HEK293 (cell line): ENCODE data around the gene LYST.

Experiments
- ATF2 ChIP-seq: fragments of 450-650 bp; formaldehyde crosslinking; IDR thresholded peaks from 2 replicates; pipeline ENCODE4 v1.5.1; 2016; ENCODE audit warnings: missing biosample characterization, missing genetic modification characterization, low read depth
- FEZF1 ChIP-seq: fragments of 450-650 bp; formaldehyde crosslinking; IDR thresholded peaks from 2 replicates; pipeline ENCODE4 v1.5.1; 2016; ENCODE audit warnings: missing biosample characterization, missing genetic modification characterization
- PRDM4 ChIP-seq: fragments of 450-650 bp; formaldehyde crosslinking; IDR thresholded peaks from 2 replicates; pipeline ENCODE4 v1.5.1; 2017; ENCODE audit warnings: missing biosample characterization, missing genetic modification characterization
- TCF7L2 ChIP-seq: IDR thresholded peaks from 2 replicates; pipeline ENCODE4 v1.6.1; 2011; ENCODE audit warnings: low read depth, mild to moderate bottlenecking, inconsistent platforms, low read length, moderate library complexity, borderline replicate concordance
- WT1 ChIP-seq: fragments of 450-650 bp; formaldehyde crosslinking; IDR thresholded peaks from 2 replicates; pipeline ENCODE4 v1.5.1; 2016; ENCODE audit warnings: missing biosample characterization, missing genetic modification characterization
- ZNF112 ChIP-seq: fragments of 450-650 bp; formaldehyde crosslinking; IDR thresholded peaks from 2 replicates; pipeline ENCODE4 v1.5.0; 2017; ENCODE audit warnings: missing biosample characterization, missing genetic modification characterization
- ZNF133 ChIP-seq: fragments of 450-650 bp; formaldehyde crosslinking; IDR thresholded peaks from 2 replicates; pipeline ENCODE4 v1.5.1; 2016; ENCODE audit warnings: missing biosample characterization, missing genetic modification characterization
- ZNF140 ChIP-seq: fragments of 450-650 bp; formaldehyde crosslinking; IDR thresholded peaks from 2 replicates; pipeline ENCODE4 v1.5.1; 2016; ENCODE audit warnings: missing biosample characterization, missing genetic modification characterization
- ZNF155 ChIP-seq: fragments of 450-650 bp; formaldehyde crosslinking; IDR thresholded peaks from 2 replicates; pipeline ENCODE4 v1.5.1; 2016; ENCODE audit warnings: missing biosample characterization, missing genetic modification characterization
- ZNF16 ChIP-seq: fragments of 450-650 bp; formaldehyde crosslinking; IDR thresholded peaks from 2 replicates; pipeline ENCODE4 v1.5.1; 2016; ENCODE audit warnings: low read depth, missing biosample characterization, missing genetic modification characterization
- ZNF174 ChIP-seq: fragments of 450-650 bp; formaldehyde crosslinking; IDR thresholded peaks from 2 replicates; pipeline ENCODE4 v1.5.0; 2017; ENCODE audit warnings: missing biosample characterization, mild to moderate bottlenecking, missing genetic modification characterization
- ZNF175 ChIP-seq: fragments of 450-650 bp; formaldehyde crosslinking; IDR thresholded peaks from 2 replicates; pipeline ENCODE4 v1.5.1; 2016; ENCODE audit warnings: missing biosample characterization, missing genetic modification characterization
- ZNF214 ChIP-seq: fragments of 450-650 bp; formaldehyde crosslinking; IDR thresholded peaks from 2 replicates; pipeline ENCODE4 v1.5.1; 2017; ENCODE audit warnings: missing biosample characterization, mild to moderate bottlenecking, missing genetic modification characterization, borderline replicate concordance
- ZNF221 ChIP-seq: fragments of 450-650 bp; formaldehyde crosslinking; IDR thresholded peaks from 2 replicates; pipeline ENCODE4 v1.5.1; 2017; ENCODE audit warnings: missing biosample characterization, missing genetic modification characterization, borderline replicate concordance
- ZNF223 ChIP-seq: fragments of 450-650 bp; formaldehyde crosslinking; IDR thresholded peaks from 2 replicates; pipeline ENCODE4 v1.5.1; 2016; ENCODE audit warnings: missing biosample characterization, missing genetic modification characterization
- ZNF239 ChIP-seq: fragments of 450-650 bp; formaldehyde crosslinking; IDR thresholded peaks from 2 replicates; pipeline ENCODE4 v1.5.1; 2016; ENCODE audit warnings: missing biosample characterization, missing genetic modification characterization
- ZNF292 ChIP-seq: fragments of 450-650 bp; formaldehyde crosslinking; IDR thresholded peaks from 2 replicates; pipeline ENCODE4 v1.5.1; 2016; ENCODE audit warnings: low read depth, missing biosample characterization, missing genetic modification characterization, borderline replicate concordance
- ZNF354C ChIP-seq: fragments of 450-650 bp; formaldehyde crosslinking; IDR thresholded peaks from 2 replicates; pipeline ENCODE4 v1.5.1; 2016; ENCODE audit warnings: missing biosample characterization, missing genetic modification characterization, low read depth, borderline replicate concordance
- ZNF391 ChIP-seq: fragments of 450-650 bp; formaldehyde crosslinking; IDR thresholded peaks from 2 replicates; pipeline ENCODE4 v1.5.1; 2016; ENCODE audit warnings: low read depth, missing biosample characterization, missing genetic modification characterization, borderline replicate concordance
- ZNF416 ChIP-seq: fragments of 450-650 bp; formaldehyde crosslinking; IDR thresholded peaks from 2 replicates; pipeline ENCODE4 v1.5.1; 2016; ENCODE audit warnings: missing biosample characterization, missing genetic modification characterization
- ZNF423 ChIP-seq: fragments of 450-650 bp; formaldehyde crosslinking; IDR thresholded peaks from 2 replicates; pipeline ENCODE4 v1.5.1; 2016; ENCODE audit warnings: missing biosample characterization, missing genetic modification characterization
- ZNF426 ChIP-seq: fragments of 450-650 bp; formaldehyde crosslinking; IDR thresholded peaks from 2 replicates; pipeline ENCODE4 v1.5.1; 2017; ENCODE audit warnings: missing biosample characterization, missing genetic modification characterization, mild to moderate bottlenecking, inconsistent platforms, moderate library complexity
- ZNF449 ChIP-seq: fragments of 450-650 bp; formaldehyde crosslinking; IDR thresholded peaks from 2 replicates; pipeline ENCODE4 v1.5.1; 2017; ENCODE audit warnings: missing biosample characterization, mild to moderate bottlenecking, missing genetic modification characterization, moderate library complexity
- ZNF510 ChIP-seq: fragments of 450-650 bp; formaldehyde crosslinking; IDR thresholded peaks from 2 replicates; pipeline ENCODE4 v1.5.1; 2018; ENCODE audit warnings: mild to moderate bottlenecking, missing genetic modification characterization, missing biosample characterization; ENCODE audit not compliant: insufficient replicate concordance
- ZNF514 ChIP-seq: fragments of 450-650 bp; formaldehyde crosslinking; IDR thresholded peaks from 2 replicates; pipeline ENCODE4 v1.5.1; 2016; ENCODE audit warnings: missing biosample characterization, missing genetic modification characterization
- ZNF549 ChIP-seq: fragments of 450-650 bp; IDR thresholded peaks from 2 replicates; pipeline ENCODE4 v1.5.1; 2018; ENCODE audit warnings: missing biosample characterization, missing genetic modification characterization, mild to moderate bottlenecking, inconsistent platforms, moderate library complexity
- ZNF560 ChIP-seq: fragments of 450-650 bp; formaldehyde crosslinking; IDR thresholded peaks from 2 replicates; pipeline ENCODE4 v1.5.1; 2017; ENCODE audit warnings: missing biosample characterization, missing genetic modification characterization, borderline replicate concordance
- ZNF580 ChIP-seq: fragments of 450-650 bp; formaldehyde crosslinking; IDR thresholded peaks from 2 replicates; pipeline ENCODE4 v1.5.1; 2016; ENCODE audit warnings: missing biosample characterization, missing genetic modification characterization
- ZNF626 ChIP-seq: fragments of 450-650 bp; sonication (Bioruptor Pico); formaldehyde crosslinking; IDR thresholded peaks from 2 replicates; pipeline ENCODE4 v1.5.1; 2018; ENCODE audit warnings: missing biosample characterization, missing genetic modification characterization, inconsistent platforms
- ZNF629 ChIP-seq: fragments of 450-650 bp; formaldehyde crosslinking; IDR thresholded peaks from 2 replicates; pipeline ENCODE4 v1.5.1; 2017; ENCODE audit warnings: missing biosample characterization, missing genetic modification characterization
- ZNF658 ChIP-seq: fragments of 450-650 bp; formaldehyde crosslinking; IDR thresholded peaks from 2 replicates; pipeline ENCODE4; 2016; ENCODE audit warnings: missing biosample characterization, missing genetic modification characterization
- ZNF660 ChIP-seq: fragments of 450-650 bp; IDR thresholded peaks from 2 replicates; pipeline ENCODE4 v1.5.1; 2018; ENCODE audit warnings: missing biosample characterization, mild to moderate bottlenecking, missing genetic modification characterization
- ZNF707 ChIP-seq: fragments of 450-650 bp; formaldehyde crosslinking; IDR thresholded peaks from 2 replicates; pipeline ENCODE4 v1.5.1; 2016; ENCODE audit warnings: missing biosample characterization, missing genetic modification characterization
- ZNF747 ChIP-seq: fragments of 450-650 bp; formaldehyde crosslinking; IDR thresholded peaks from 2 replicates; pipeline ENCODE4 v1.5.1; 2016; ENCODE audit warnings: missing biosample characterization, missing genetic modification characterization
- ZNF785 ChIP-seq: fragments of 450-650 bp; formaldehyde crosslinking; IDR thresholded peaks from 2 replicates; pipeline ENCODE4 v1.5.1; 2016; ENCODE audit warnings: missing biosample characterization, missing genetic modification characterization
- ZNF837 ChIP-seq: fragments of 450-650 bp; formaldehyde crosslinking; IDR thresholded peaks from 2 replicates; pipeline ENCODE4 v1.5.1; 2016; ENCODE audit warnings: missing biosample characterization, missing genetic modification characterization

Gene LYST

GRCh38 chr1:235910357-235911299 lies 43.9 kb upstream of the LYST start (continued):
- TF ChIP-seq ZNF660 (peak; percentile 94), ZNF560 (no peak), ZNF629 (peak; percentile 97), ZNF423 (no peak), WT1 (tag by site-specific recombination) (peak; percentile 88), ZNF112 (tag by site-specific recombination) (no peak), ZNF549 (tag by site-specific recombination) (no peak), ZNF133 (tag by site-specific recombination) (no peak), ZNF785 (tag by site-specific recombination) (no peak), ZNF174 (tag by site-specific recombination) (0 out of 2 replicates have a peak, but pooled peaks have one; percentile 6), FEZF1 (tag by site-specific recombination) (0 out of 2 replicates have a peak, but pooled peaks have one; percentile 18), TCF7L2 (no peak), ZNF449 (peak; percentile 97), ZNF580 (no peak; the same call in 1 of the 2 replicates), PRDM4 (no peak), ZNF16 (tag by site-specific recombination) (no peak), ZNF707 (tag by site-specific recombination) (no peak), ZNF514 (no peak), ZNF155 (tag by site-specific recombination) (no peak), ZNF837 (no peak), ZNF747 (tag by site-specific recombination) (no peak), ZNF626 (tag by site-specific recombination) (no peak), ZNF214 (no peak), ZNF223 (no peak), ZNF221 (tag by site-specific recombination) (no peak), ZNF140 (tag by site-specific recombination) (no peak), ZNF426 (tag by site-specific recombination) (no peak), ZNF175 (tag by site-specific recombination) (no peak), ATF2 (tag by site-specific recombination) (peak; percentile 90), ZNF658 (tag by site-specific recombination) (no peak), ZNF510 (tag by site-specific recombination) (no peak), ZNF354C (tag by site-specific recombination) (no peak), ZNF292 (no peak), ZNF391 (tag by site-specific recombination) (peak; percentile 56), ZNF416 (tag by site-specific recombination) (no peak), ZNF239 (tag by site-specific recombination) (no peak)
